ENCODE data around the gene ZBTB46. TPM values are rescaled to one million over a fixed set of nuclear protein-coding genes. Genes with fewer than 3 reads are reported as not detected.
"Not testable (repeated sequence)": the region's sequence is repeated elsewhere in the genome, so short reads cannot be mapped to it uniquely, and the experiment has no call there.

Gene ZBTB46
- total RNA-seq, 1 experiment from 2014 or later, result 9.5 TPM

- no peak for TF ChIP-seq CTCF (IDR thresholded peaks at IDR 0.05; ENCODE audit: insufficient read depth in 1 of 2, low read depth in 1 of 2, low read length in 1 of 2, severe bottlenecking in 1 of 2, unreplicated experiment in 1 of 2)
- no TSS peak for BruUV-seq (replicated peaks)
- Mint-ChIP-seq H3K27ac (ENCODE audit: unreplicated experiment) (no peak overlapping the region), H3K4me3 (ENCODE audit: unreplicated experiment) (no peak overlapping the region), H3K27me3 (ENCODE audit: insufficient read depth, unreplicated experiment) (no peaks in the 10 kb centered on the region), H3K36me3 (ENCODE audit: insufficient read depth, unreplicated experiment) (peaks cover 95% of the 10 kb centered on the region), H3K9me3 (ENCODE audit: unreplicated experiment) (no peaks in the 10 kb centered on the region), H3K4me1 (ENCODE audit: low read depth, unreplicated experiment) (no peaks in the 10 kb centered on the region)
- intact Hi-C loops (cut with micrococcal nuclease; ENCODE audit: unreplicated experiment), result no loop called here
- Histone ChIP-seq H3K4me3 (ENCODE audit: low read depth, low read length) (no peak overlapping the region), H3K36me3 (ENCODE audit: control insufficient read depth, insufficient read depth, low read length) (peaks cover 20% of the 10 kb centered on the region), H3K9me3 (no peaks in the 10 kb centered on the region), H3K27me3 (replicated peaks; ENCODE audit: control insufficient read depth, insufficient read depth, low read length) (no peaks in the 10 kb centered on the region), H3K4me1 (no peaks in the 10 kb centered on the region)
- no peak for DNase-seq
- POLR2A ChIA-PET, result interaction anchor here (1.0 to 1.2 kb wide), 2 partner anchors 16 to 22 kb away, joined by 3 read pairs; no protein-coding TSS in a partner anchor
- CTCF ChIA-PET, result interaction anchor here (0.6 kb wide), 1 partner anchor 117 kb away, joined by 3 read pairs; no protein-coding TSS in a partner anchor
Observed at GRCh38 chr20:63877755-63878470, 46.8 kb upstream of the ZBTB46 start.

- CTCF ChIA-PET, result interaction anchor here (1.2 kb wide), 1 partner anchor 11 kb away, joined by 5 read pairs; the partner anchor contains the start of gene TPD52L2
- intact Hi-C loops (cut with micrococcal nuclease; ENCODE audit: unreplicated experiment), result no loop called here
- TF ChIP-seq CTCF (IDR thresholded peaks at IDR 0.05; ENCODE audit: insufficient read depth in 1 of 2, low read depth in 1 of 2, low read length in 1 of 2, severe bottlenecking in 1 of 2, unreplicated experiment in 1 of 2), result no peak
- Mint-ChIP-seq H3K9me3 (ENCODE audit: unreplicated experiment) (no peaks in the 10 kb centered on the region), H3K4me1 (ENCODE audit: low read depth, unreplicated experiment) (no peaks in the 10 kb centered on the region), H3K36me3 (ENCODE audit: insufficient read depth, unreplicated experiment) (peaks cover 95% of the 10 kb centered on the region), H3K27ac (ENCODE audit: unreplicated experiment) (no peak overlapping the region), H3K27me3 (ENCODE audit: insufficient read depth, unreplicated experiment) (no peaks in the 10 kb centered on the region), H3K4me3 (ENCODE audit: unreplicated experiment) (no peak overlapping the region)
- Histone ChIP-seq H3K9me3 (no peaks in the 10 kb centered on the region), H3K4me1 (no peaks in the 10 kb centered on the region), H3K36me3 (ENCODE audit: control insufficient read depth, insufficient read depth, low read length) (peaks cover 22% of the 10 kb centered on the region), H3K27me3 (replicated peaks; ENCODE audit: control insufficient read depth, insufficient read depth, low read length) (no peaks in the 10 kb centered on the region), H3K4me3 (ENCODE audit: low read depth, low read length) (no peak overlapping the region)
- no TSS peak for BruUV-seq (replicated peaks)
- POLR2A ChIA-PET, result interaction anchor here (0.9 kb wide), 1 partner anchor 11 kb away, joined by 3 read pairs; the partner anchor contains the start of gene TPD52L2
- no peak for DNase-seq
Observed at GRCh38 chr20:63876489-63877036, 45.5 kb upstream of the ZBTB46 start.

GRCh38 chr20:63874241-63874640 is 43.2 kb upstream of the ZBTB46 start:
- H3K4me1 Mint-ChIP-seq (ENCODE audit: low read depth, unreplicated experiment); intact Hi-C loops (cut with micrococcal nuclease; ENCODE audit: unreplicated experiment); H3K27ac Mint-ChIP-seq (ENCODE audit: unreplicated experiment); H3K9me3 Mint-ChIP-seq (ENCODE audit: unreplicated experiment); BruUV-seq (replicated peaks); H3K27me3 ChIP-seq (replicated peaks; ENCODE audit: control insufficient read depth, insufficient read depth, low read length); H3K4me1 ChIP-seq; POLR2A ChIA-PET; H3K27me3 Mint-ChIP-seq (ENCODE audit: insufficient read depth, unreplicated experiment); H3K4me3 ChIP-seq (ENCODE audit: low read depth, low read length); H3K4me3 Mint-ChIP-seq (ENCODE audit: unreplicated experiment); DNase-seq; H3K9me3 ChIP-seq: not testable (repeated sequence)
- H3K36me3 ChIP-seq (ENCODE audit: control insufficient read depth, insufficient read depth, low read length), result peaks cover 23% of the 10 kb centered on the region
- CTCF ChIA-PET, result interaction anchor here (0.6 to 0.7 kb wide), 2 partner anchors 76 to 113 kb away, joined by 3 to 5 read pairs; no protein-coding TSS in a partner anchor
- H3K36me3 Mint-ChIP-seq (ENCODE audit: insufficient read depth, unreplicated experiment), result peaks cover 100% of the 10 kb centered on the region

Data from Caco-2 (cell line).